Activated CD4-positive, alpha-beta T cell treated with anti-CD3 and anti-CD28 coated beads, Interleukin-10, Interleukin-2, amounts not matched to agents 100 ng/mL and 50 ng/mL, durations not matched to agents 16 hours and 8 hours (primary cell): ENCODE results near the gene SYTL1.
A peak's percentile ranks its signal among the peaks of the same experiment; 100 is the strongest.

ENCODE experiments used
- DNase-seq: peaks from one replicate; pipeline ENCODE4 v3.0.0-alpha.2; 2020

Gene SYTL1

GRCh38 chr1:27349784-27350662 lies 8.2 kb downstream of the SYTL1 start:
- no peak for DNase-seq

GRCh38 chr1:27350663-27351540 lies 9.1 kb downstream of the SYTL1 start:
- DNase-seq = no peak

GRCh38 chr1:27351541-27352107 lies 9.8 kb downstream of the SYTL1 start:
- no peak for DNase-seq

GRCh38 chr1:27353166-27353565 lies 11.3 kb downstream of the SYTL1 start:
- DNase-seq = no peak

GRCh38 chr1:27353629-27354028 lies 11.8 kb downstream of the SYTL1 start:
- no peak for DNase-seq

- no peak for DNase-seq
Measured at GRCh38 chr1:27355683-27356082, 13.9 kb downstream of the SYTL1 start.

- no peak for DNase-seq
Measured at GRCh38 chr1:27356277-27356618, 14.4 kb downstream of the SYTL1 start.

- DNase-seq = peak; percentile 52
Measured at GRCh38 chr1:27356619-27357280, 14.9 kb downstream of the SYTL1 start.

GRCh38 chr1:27357281-27358037 lies 15.6 kb downstream of the SYTL1 start:
- peak; percentile 86 for DNase-seq

GRCh38 chr1:27358038-27358927 lies 16.5 kb downstream of the SYTL1 start:
- DNase-seq = no peak

- no peak for DNase-seq
Measured at GRCh38 chr1:27358928-27359313, 17.1 kb downstream of the SYTL1 start.

- no peak for DNase-seq
Measured at GRCh38 chr1:27359822-27360158, 18.0 kb downstream of the SYTL1 start.

GRCh38 chr1:27360159-27361043 lies 18.6 kb downstream of the SYTL1 start:
- no peak for DNase-seq

- DNase-seq = no peak
Measured at GRCh38 chr1:27361044-27361402, 19.2 kb downstream of the SYTL1 start.

- no peak for DNase-seq
Measured at GRCh38 chr1:27361553-27361952, 19.7 kb downstream of the SYTL1 start.

- no peak for DNase-seq
Measured at GRCh38 chr1:27363766-27364695, 22.2 kb downstream of the SYTL1 start.

GRCh38 chr1:27364696-27365371 lies 23.0 kb downstream of the SYTL1 start:
- no peak for DNase-seq

GRCh38 chr1:27365372-27366112 lies 23.7 kb downstream of the SYTL1 start:
- DNase-seq = peak; percentile 85
